GOT3 (cell line): ENCODE results near the gene RNF145.
"Not testable (repeated sequence)": the region's sequence is repeated elsewhere in the genome, so short reads cannot be mapped to it uniquely, and the experiment has no call there.

Experiments used
- DNase-seq: peaks from one replicate; lab custom pipeline; 2025; ENCODE audit warnings: mixed read lengths; lab: John Stamatoyannopoulos, UW

The RNF145 gene

GRCh38 chr5:159209438-159210209 lies at the start of gene RNF145:
TSS of gene RNF145 (minus strand) at chr5:159209553. CDS start at chr5:159203617, 5,936 bp downstream.
- DNase-seq = peak; percentile 81

GRCh38 chr5:159258361-159258760 lies 49.0 kb upstream of the RNF145 start:
- no peak for DNase-seq

GRCh38 chr5:159257629-159258283 lies 48.4 kb upstream of the RNF145 start:
- no peak for DNase-seq

DNA sequence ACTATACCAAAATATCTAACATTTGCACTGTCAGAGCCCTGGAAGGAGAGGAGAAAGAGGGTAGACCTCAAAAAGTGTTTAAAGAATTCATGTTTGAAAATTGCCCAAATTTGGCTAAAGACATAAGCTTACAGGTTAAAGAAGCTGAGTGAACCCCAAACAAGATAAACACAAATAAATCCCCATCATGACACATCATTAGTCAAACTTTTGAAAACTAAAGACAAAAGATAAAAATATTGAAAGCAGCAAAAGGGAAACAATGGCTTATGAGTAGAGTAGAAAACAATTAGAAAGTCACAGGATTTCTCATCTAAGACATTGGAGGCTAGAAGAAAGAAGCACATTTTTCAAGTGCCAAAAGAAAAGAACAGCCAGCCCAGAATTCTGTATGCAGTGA lies 47.7 kb upstream of the RNF145 start:
- DNase-seq = no peak

DNA sequence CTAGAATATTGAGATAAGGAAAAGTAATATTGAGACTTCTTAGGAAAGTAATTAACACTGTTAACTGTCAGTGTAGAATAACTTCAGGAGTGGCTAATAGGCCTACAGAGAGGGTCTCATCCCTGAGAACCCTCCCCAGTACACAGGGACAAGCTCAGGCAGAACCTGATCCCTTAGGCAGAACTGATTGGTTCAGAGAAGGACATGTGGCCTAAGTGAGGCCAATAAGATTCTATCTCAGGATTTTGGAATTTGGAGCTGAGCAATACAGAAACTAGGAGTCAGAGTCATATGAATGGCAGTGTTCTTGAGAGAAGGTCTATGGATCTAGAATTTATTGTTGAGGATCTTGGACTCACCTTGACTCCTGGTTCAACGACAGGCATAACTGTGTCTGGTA lies 42.8 kb upstream of the RNF145 start:
- DNase-seq = no peak

- no peak for DNase-seq
These were observed 39.8 kb upstream of the RNF145 start for GRCh38 chr5:159249158-159249557.

DNA sequence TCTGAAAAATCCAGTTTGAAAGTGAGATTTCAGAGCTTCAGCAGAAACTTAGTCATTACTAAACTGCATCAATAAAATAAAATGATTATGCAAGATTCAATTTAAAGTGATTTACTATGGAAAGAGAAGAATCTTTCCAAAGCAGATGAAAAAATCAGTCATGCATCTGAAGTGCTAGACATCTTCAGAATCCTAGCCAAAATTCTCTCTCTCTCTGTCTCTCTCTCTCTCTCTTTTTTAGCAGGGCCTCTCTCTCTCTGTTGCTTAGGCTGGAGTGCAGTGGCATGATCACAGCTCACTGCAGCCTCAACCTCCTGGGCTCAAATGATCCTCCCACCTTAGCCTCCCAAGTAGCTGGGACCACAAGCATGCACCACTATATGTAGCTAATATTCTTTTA lies 35.5 kb upstream of the RNF145 start:
- DNase-seq = no peak

GRCh38 chr5:159244163-159244562 lies 34.8 kb upstream of the RNF145 start:
- DNase-seq = no peak

DNA sequence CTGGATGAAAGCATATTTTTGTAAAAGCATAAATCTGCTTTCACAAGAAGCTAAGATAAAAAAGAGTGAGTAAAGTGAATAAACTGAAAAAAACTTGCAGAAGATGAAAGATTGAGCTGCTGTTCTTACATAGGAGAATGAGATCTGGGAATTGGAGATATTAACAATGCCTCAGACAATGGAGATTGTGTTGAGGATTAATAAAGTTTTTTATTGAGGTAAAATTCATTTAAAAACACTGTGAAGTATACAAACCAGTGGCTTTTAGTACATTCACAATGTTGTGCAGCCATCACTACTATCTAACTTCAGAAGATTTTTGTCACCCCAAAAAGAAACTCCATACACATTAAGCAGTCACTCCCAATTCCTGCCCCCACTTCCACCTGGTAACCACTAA lies 34.0 kb upstream of the RNF145 start:
- no peak for DNase-seq

GRCh38 chr5:159242656-159243055 lies 33.3 kb upstream of the RNF145 start:
- no peak for DNase-seq

DNA sequence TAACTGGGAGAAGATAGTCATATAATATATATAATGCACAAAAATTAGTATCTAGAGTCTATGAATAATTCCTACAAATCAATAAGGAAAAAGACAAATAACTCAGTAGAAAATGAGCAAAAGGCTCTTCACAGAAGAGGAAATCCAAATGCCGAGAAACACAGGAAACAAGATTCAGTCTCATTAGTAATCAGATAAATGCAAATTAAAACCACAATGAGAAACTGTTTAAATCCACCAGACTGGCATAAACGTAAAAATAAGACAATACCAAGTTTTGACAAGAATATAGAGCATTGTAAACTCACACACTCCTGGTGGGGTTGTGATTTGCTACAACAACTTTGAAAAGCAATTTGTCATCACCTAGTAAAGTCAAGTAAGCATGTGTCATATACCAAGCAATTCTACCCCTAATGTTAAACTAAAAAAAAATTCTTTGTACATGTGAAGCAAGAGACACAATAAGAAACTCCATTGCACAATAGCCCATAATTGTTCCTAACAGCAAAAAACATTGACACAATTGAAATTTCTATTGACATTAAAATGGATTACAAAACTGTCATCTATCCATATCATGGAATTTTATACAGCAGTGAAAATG lies 32.7 kb upstream of the RNF145 start:
- no peak for DNase-seq

DNA sequence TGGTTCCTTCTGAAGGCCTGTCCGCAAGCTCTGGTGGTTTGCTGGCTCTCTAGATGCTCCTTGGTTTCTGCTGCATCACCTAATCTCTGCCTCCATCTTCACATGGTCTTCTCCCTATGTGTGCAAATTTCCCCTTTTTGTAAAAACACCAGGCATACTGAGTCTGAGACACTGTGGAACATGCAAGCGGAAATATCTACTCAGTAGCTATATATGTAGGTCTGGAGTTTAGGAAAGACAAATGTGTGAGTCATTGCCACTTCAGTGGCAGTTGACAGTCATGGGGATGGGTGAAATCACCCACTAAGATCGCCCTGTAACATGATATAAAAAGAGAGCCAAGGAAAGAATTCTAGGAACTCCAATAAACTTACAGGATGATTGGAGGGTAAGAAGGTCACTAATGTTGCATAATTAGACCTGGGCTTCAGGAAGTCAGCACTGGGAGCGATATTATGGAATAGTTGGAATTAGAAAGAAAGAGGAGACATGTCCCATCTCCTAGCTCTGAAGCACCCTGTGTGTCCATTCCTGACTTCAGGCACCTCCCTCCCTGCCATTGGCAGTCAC lies 31.0 kb upstream of the RNF145 start:
- no peak for DNase-seq

- not testable (repeated sequence) for DNase-seq
These were observed 26.6 kb upstream of the RNF145 start for GRCh38 chr5:159235871-159236520.

GRCh38 chr5:159231167-159231566 lies 21.8 kb upstream of the RNF145 start:
- no peak for DNase-seq

- no peak for DNase-seq
These were observed 21.3 kb upstream of the RNF145 start for GRCh38 chr5:159230657-159231056.

DNA sequence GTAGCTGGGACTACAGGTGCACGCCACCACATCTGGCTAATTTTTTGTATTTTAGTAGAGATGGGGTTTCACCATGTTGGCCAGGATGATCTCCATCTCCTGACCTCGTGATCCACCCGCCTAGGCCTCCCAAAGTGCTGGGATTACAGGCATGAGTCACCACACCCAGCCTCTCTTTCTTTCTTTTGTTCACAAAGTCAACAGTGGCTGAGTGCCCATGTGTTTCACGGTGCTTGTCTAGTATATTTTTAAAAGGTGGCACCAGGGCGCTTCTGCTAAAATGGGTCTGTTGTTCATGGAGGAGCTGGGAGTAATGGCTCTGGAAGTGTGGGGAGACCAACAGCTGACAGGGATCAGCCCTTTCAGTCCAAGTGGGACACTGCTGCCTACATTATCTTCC lies 18.7 kb upstream of the RNF145 start:
- DNase-seq = not testable (repeated sequence)

DNA sequence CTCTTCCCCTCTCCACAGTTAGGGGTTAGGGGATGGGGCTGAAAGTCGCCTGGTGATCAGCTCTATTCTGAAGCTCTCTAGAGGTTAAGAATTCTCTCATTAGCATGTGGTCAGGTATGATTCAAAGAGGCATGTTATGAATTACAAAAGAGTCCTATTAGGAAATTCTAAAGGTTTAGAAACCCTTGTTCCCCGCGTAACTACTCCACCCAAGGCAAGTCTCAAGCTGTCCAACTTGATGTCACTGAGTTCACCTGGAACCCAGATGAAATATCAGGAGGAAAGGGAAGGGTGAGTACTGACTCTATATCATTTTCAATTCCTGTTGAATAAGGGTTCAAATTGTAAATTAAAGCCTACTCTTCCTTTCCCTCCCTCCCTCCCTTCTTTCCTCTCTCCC lies 18.1 kb upstream of the RNF145 start:
- no peak for DNase-seq

GRCh38 chr5:159226451-159226850 lies 17.1 kb upstream of the RNF145 start:
- no peak for DNase-seq

DNA sequence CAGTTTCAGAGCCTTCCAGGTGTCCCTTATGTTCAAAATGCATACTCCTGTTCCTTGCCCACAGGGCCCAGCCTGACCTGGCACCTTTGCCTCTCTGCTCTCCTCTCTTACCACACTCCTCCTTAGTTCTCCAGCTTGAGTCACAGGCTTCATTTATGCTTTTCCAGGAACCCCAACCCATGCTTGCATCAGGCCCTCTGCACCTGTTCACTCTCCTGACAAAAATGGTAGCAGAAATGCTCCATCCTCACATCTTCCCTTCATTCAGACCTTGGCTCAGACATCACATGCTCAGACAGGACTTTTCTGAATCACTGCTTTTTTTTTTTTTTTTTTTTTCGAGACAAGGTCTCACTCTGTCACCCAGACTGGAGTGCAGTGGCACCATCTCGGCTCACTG lies 15.1 kb upstream of the RNF145 start:
- no peak for DNase-seq

DNA sequence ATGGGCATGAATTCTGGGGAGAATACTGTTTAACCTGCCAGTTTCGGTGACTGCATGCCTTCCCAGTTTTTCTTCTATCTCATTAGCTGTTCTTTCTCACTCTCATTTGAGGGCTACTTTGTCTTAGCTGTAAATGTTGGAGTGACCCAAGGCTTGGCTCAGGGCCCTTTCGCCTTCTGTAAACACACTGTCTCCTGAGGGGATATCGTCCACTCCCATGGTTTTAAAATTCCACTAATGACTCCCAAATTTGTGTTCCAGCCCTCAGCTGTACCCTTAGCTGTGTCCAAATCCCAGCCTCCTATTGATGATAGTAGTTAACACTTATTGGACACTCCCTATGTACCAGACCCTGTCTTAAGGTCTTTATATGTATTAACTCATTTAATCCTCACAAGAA lies 14.1 kb upstream of the RNF145 start:
- DNase-seq = no peak

DNA sequence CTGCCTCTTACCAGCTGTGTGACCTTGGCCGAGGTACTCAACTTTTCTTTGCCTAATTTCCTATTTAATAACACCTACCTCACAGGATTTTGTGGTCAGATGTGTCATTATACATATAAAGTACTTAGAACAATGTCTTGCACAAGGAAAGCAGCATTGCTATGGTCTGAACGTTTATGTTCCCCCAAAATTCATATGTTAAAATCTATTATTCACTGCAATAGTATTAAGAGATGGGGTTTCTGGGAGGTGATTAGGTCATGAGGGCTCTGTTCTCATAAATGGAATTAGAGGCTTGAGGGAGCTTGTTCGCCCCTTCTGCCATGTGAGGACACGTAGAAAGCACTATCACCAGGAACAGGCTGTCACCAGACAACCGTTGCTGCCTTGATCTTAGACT lies 10.9 kb upstream of the RNF145 start:
- DNase-seq = no peak

DNA sequence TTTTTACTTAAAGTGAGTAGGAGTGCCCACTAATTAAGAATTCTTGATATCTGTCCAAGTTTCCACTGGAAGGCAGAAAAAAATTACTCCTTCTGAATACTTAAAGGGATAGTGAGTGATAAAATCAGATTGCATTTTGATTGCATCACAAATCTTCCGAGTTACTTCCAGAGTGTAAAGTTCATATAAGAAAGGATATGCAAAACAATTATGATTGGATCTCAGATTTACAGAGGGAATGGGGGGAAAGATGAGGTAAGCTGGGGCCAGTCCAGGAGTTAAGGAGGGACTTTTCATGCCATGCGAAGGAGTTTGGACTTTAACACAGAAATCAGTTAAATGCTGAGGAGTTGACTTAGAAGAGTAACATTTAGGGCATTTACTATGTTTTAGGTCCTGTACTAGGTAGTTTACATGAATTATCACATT lies 9.3 kb upstream of the RNF145 start:
- no peak for DNase-seq
